ENCODE data around the gene ABTB2. TPM values are rescaled to one million over a fixed set of nuclear protein-coding genes. Genes with fewer than 3 reads are reported as not detected.

ABTB2 gene
- total RNA-seq, 4 donors from 2014 or later = 5.4 to 15.6 (median 12.8) TPM

GRCh38 chr11:34191578-34191977 lies 166.2 kb downstream of the ABTB2 start:
- DNase-seq (ENCODE audit: low spot score in 2 of 2) = no peak
- Histone ChIP-seq H3K27ac (no peak overlapping the region), H3K4me3 (no peak overlapping the region), H3K9me3 (no peaks in the 10 kb centered on the region), H3K4me1 (peaks cover 25% of the 10 kb centered on the region), H3K27me3 (no peaks in the 10 kb centered on the region), H3K36me3 (no peaks in the 10 kb centered on the region)
- TF ChIP-seq, protein P1, sequence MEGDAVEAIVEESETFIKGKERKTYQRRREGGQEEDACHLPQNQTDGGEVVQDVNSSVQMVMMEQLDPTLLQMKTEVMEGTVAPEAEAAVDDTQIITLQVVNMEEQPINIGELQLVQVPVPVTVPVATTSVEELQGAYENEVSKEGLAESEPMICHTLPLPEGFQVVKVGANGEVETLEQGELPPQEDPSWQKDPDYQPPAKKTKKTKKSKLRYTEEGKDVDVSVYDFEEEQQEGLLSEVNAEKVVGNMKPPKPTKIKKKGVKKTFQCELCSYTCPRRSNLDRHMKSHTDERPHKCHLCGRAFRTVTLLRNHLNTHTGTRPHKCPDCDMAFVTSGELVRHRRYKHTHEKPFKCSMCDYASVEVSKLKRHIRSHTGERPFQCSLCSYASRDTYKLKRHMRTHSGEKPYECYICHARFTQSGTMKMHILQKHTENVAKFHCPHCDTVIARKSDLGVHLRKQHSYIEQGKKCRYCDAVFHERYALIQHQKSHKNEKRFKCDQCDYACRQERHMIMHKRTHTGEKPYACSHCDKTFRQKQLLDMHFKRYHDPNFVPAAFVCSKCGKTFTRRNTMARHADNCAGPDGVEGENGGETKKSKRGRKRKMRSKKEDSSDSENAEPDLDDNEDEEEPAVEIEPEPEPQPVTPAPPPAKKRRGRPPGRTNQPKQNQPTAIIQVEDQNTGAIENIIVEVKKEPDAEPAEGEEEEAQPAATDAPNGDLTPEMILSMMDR (IDR thresholded peaks at IDR 0.05) = no peak
- TF ChIP-seq POLR2AphosphoS5 (IDR thresholded peaks at IDR 0.05) (no peak), EP300 (IDR thresholded peaks at IDR 0.05) (no peak), POLR2A (IDR thresholded peaks at IDR 0.05) (no peak)
- 78% methylated on average over 5 of the region's 5 CpGs for WGBS

DNA sequence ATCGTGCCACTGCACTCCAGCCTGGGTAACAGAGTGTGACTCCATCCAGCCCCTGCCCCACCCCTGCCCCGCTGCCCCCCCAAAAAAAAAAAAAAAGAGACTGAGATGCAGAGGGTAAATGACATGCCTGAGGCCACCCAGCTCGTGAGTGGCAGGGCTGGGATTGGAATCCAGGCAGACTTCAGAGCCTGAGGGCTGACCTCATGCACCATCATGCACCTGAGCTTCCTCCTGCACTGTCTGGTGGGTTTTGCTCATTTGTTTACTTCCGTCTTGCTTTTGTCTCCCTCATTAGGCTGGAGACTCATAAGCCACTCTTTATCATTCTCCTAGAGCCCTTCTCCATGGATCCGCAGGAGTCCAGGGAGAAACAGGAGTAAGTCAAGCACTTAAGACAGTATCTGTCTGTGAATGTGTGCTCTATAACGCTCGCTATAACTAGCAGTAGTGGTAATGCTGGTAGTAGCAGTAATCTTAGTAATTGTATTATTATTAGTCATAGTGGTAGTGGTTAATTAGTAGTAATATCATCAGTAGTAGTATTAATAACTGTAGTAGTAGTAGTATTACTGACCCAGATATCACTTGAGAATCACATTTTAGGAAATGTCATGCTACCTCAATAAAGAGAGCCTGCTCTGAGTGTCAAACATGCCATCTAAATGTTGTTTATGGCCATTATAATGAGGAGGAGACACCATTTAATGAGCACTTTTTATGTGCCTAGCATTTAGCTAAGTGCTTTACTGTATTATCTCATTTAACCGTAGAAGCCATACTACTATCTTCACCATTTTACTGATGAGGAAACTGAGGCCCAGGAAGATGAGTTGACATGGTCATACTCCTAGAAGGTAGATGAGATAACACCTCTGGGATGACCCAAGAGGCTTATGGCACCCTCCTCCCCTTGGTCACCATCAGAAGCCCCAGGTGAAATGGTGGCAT lies 167.3 kb downstream of the ABTB2 start:
- TF ChIP-seq, protein P1 (IDR thresholded peaks at IDR 0.05) = no peak
- TF ChIP-seq POLR2AphosphoS5 (IDR thresholded peaks at IDR 0.05) = no peak
- no peak for TF ChIP-seq EP300 (IDR thresholded peaks at IDR 0.05)
- TF ChIP-seq POLR2A (IDR thresholded peaks at IDR 0.05) = no peak
- Histone ChIP-seq H3K27me3 (no peaks in the 10 kb centered on the region), H3K4me3 (no peak overlapping the region), H3K4me1 (peaks cover 36% of the 10 kb centered on the region), H3K9me3 (no peaks in the 10 kb centered on the region), H3K36me3 (no peaks in the 10 kb centered on the region), H3K27ac (no peak overlapping the region)
- 91% methylated on average over 8 of the region's 8 CpGs for WGBS
- DNase-seq (ENCODE audit: low spot score in 2 of 2) = no peak

GRCh38 chr11:34189191-34189590 lies 168.6 kb downstream of the ABTB2 start:
- 85% methylated on average over 9 of the region's 9 CpGs for WGBS
- no peaks in the 10 kb centered on the region for H3K27me3 ChIP-seq
- H3K4me1 ChIP-seq = peaks cover 42% of the 10 kb centered on the region
- no peaks in the 10 kb centered on the region for H3K36me3 ChIP-seq
- no peaks in the 10 kb centered on the region for H3K9me3 ChIP-seq
- TF ChIP-seq, protein P1 (IDR thresholded peaks at IDR 0.05) = no peak
- no peak for TF ChIP-seq POLR2A (IDR thresholded peaks at IDR 0.05)
- no peak for TF ChIP-seq POLR2AphosphoS5 (IDR thresholded peaks at IDR 0.05)
- no peak for TF ChIP-seq EP300 (IDR thresholded peaks at IDR 0.05)
- H3K27ac ChIP-seq = no peak overlapping the region
- no peak overlapping the region for H3K4me3 ChIP-seq
- DNase-seq (ENCODE audit: low spot score in 2 of 2) = no peak

- no peak for DNase-seq (ENCODE audit: low spot score in 2 of 2)
- Histone ChIP-seq H3K9me3 (no peaks in the 10 kb centered on the region), H3K4me1 (peaks cover 34% of the 10 kb centered on the region), H3K4me3 (no peak overlapping the region), H3K36me3 (no peaks in the 10 kb centered on the region), H3K27ac (no peak overlapping the region), H3K27me3 (no peaks in the 10 kb centered on the region)
- TF ChIP-seq POLR2AphosphoS5 (IDR thresholded peaks at IDR 0.05) (no peak), POLR2A (IDR thresholded peaks at IDR 0.05) (no peak), EP300 (IDR thresholded peaks at IDR 0.05) (no peak)
- TF ChIP-seq, protein P1 (IDR thresholded peaks at IDR 0.05) = no peak
- 70% methylated on average over 5 of the region's 5 CpGs for WGBS
Measured at GRCh38 chr11:34188181-34188580, 169.6 kb downstream of the ABTB2 start.
